K562 (cell line): ENCODE data around the gene RAI2. TPM values are rescaled to one million over a fixed set of nuclear protein-coding genes. Genes with fewer than 3 reads are reported as not detected.

ENCODE experiments used
- ATAC-seq: fragments of 200-7000 bp; cut with Tn5 transposase; 3 replicates; pipeline ENCODE4 v1.9.1; 2020; ENCODE audit warnings: moderate library complexity
- BruUV-seq: library from RNA; stranded (reverse); fragments of 400-500 nt; replicated peaks from 2 replicates; lab custom pipeline; 2021; lab: Mats Ljungman, UMichigan
- CTCF ChIA-PET: fragments of 300-600 bp; formaldehyde crosslinking; extraction: SDS; loops from one replicate; lab custom pipeline; 2021; ENCODE audit warnings: low intra/inter-chr PET ratio; lab: Yijun Ruan, JAX
- POLR2A ChIA-PET: fragments of 300-600, 350-650 bp; sonication (Branson Sonifier 250); formaldehyde crosslinking; extraction: SDS; loops from one replicate; lab custom pipeline; 2021; ENCODE audit warnings: antibody characterized with exemption, inconsistent platforms; lab: Yijun Ruan, JAX
- DNase-seq, 4 experiments: peaks; one replicate each; pipeline versions ENCODE4 v3.0.0 to v3.0.0-alpha.2; 2011 to 2018; ENCODE audit warnings: low spot score in 3 of 4, mixed read lengths in 3 of 4; ENCODE audit errors: extremely low read depth in 1 of 4
- FAIRE-seq: peaks from 2 replicates; lab custom pipeline; 2011; peaks lifted over from hg19 to GRCh38; lab: Jason Lieb, UNC
- H2AFZ ChIP-seq: 2 replicates; pipeline ENCODE4 v1.6.0; 2011; ENCODE audit warnings: low read depth, low read length, control low read depth, inconsistent platforms
- H3K27ac ChIP-seq: fragments of 200-600 bp; 3 replicates; pipeline ENCODE4 v1.8.0; 2011; ENCODE audit warnings: low read depth, mild to moderate bottlenecking, control low read depth, inconsistent platforms, low read length, moderate library complexity, mixed read lengths; ENCODE audit errors: extremely low read depth
- H3K27me3 ChIP-seq, 2 experiments: fragments of 300-600 bp in 1 of 2; 2 replicates in 1 of 2; 3 replicates in 1 of 2; pipeline versions ENCODE4 v1.6.0 to v1.8.0; 2011; ENCODE audit warnings: inconsistent platforms in 2 of 2, low read length in 2 of 2, mild to moderate bottlenecking in 1 of 2, mixed read lengths in 1 of 2, moderate library complexity in 1 of 2; ENCODE audit not compliant: control insufficient read depth in 2 of 2, insufficient read depth in 2 of 2
- H3K36me3 ChIP-seq: fragments of 300-600 bp; 3 replicates; pipeline ENCODE4 v1.8.0; 2011; ENCODE audit warnings: mild to moderate bottlenecking, low read length, inconsistent platforms; ENCODE audit not compliant: control insufficient read depth, insufficient read depth
- H3K4me1 ChIP-seq, 2 experiments: fragments of 200-600 bp in 1 of 2; replicated peaks in 1 of 2; 2 replicates in 1 of 2; 3 replicates in 1 of 2; pipeline versions ENCODE4 v1.5.1 to v1.8.0; 2011; ENCODE audit warnings: inconsistent platforms in 2 of 2, low read length in 2 of 2, mild to moderate bottlenecking in 1 of 2, mixed read lengths in 1 of 2, moderate library complexity in 1 of 2; ENCODE audit not compliant: control insufficient read depth in 2 of 2, insufficient read depth in 2 of 2
- H3K4me2 ChIP-seq: 2 replicates; pipeline ENCODE4 v1.6.1; 2011; ENCODE audit warnings: low read length, control low read depth, inconsistent platforms, mixed read lengths; ENCODE audit not compliant: insufficient read depth
- H3K4me3 ChIP-seq: fragments of 200-600 bp; sonication (generic), shearing (Covaris generic); 2 replicates; pipeline ENCODE4 v1.5.1; 2016; ENCODE audit warnings: control low read depth, inconsistent platforms
- H3K79me2 ChIP-seq: fragments of 200-600 bp; 3 replicates; pipeline ENCODE4 v1.8.0; 2011; ENCODE audit warnings: low read length, inconsistent platforms; ENCODE audit not compliant: control insufficient read depth, insufficient read depth
- H3K9ac ChIP-seq, 2 experiments: 2 replicates each; pipeline versions ENCODE4 v1.6.0 to v1.6.1; 2011; ENCODE audit warnings: low read depth in 2 of 2, low read length in 2 of 2, control low read depth in 1 of 2, inconsistent platforms in 1 of 2, mild to moderate bottlenecking in 1 of 2, mixed read lengths in 1 of 2; ENCODE audit not compliant: insufficient read depth in 1 of 2
- H3K9me1 ChIP-seq: one replicate; pipeline ENCODE4 v1.6.0; 2011; ENCODE audit warnings: inconsistent platforms, mild to moderate bottlenecking, low read length, moderate library complexity; ENCODE audit not compliant: control insufficient read depth, insufficient read depth
- H3K9me3 ChIP-seq: replicated peaks from 2 replicates; pipeline ENCODE4 v1.5.1; 2011; ENCODE audit warnings: low read depth, low read length, inconsistent platforms; ENCODE audit not compliant: control insufficient read depth, insufficient read depth
- H4K20me1 ChIP-seq: replicated peaks from 2 replicates; pipeline ENCODE4 v1.6.1; 2011; ENCODE audit warnings: low read length, inconsistent platforms, mixed read lengths; ENCODE audit not compliant: control insufficient read depth, insufficient read depth
- BRF2 ChIP-seq: IDR thresholded peaks from 3 replicates; pipeline ENCODE4 v1.6.1; 2011; ENCODE audit warnings: borderline replicate concordance, mild to moderate bottlenecking; ENCODE audit not compliant: insufficient read length, insufficient read depth
- CBX8 ChIP-seq: fragments of 200-600 bp; sonication (generic); IDR thresholded peaks from 2 replicates; pipeline ENCODE4 v1.6.1; 2012; ENCODE audit warnings: borderline replicate concordance, mixed run types, low read depth, mild to moderate bottlenecking, moderate library complexity, mixed read lengths, low read length, control low read depth, inconsistent platforms; ENCODE audit not compliant: poor library complexity, severe bottlenecking; ENCODE audit errors: extremely low read depth
- FOXP1 ChIP-seq: sonication (generic); formaldehyde crosslinking; IDR thresholded peaks from 2 replicates; pipeline ENCODE4 v1.8.0; 2022; ENCODE audit warnings: mild to moderate bottlenecking, missing genetic modification reagents
- RAD21 ChIP-seq, 2 experiments: fragments of 250-450 bp in 1 of 2; fragments of 450-650 bp in 1 of 2; sonication (Bioruptor Pico) in 1 of 2; formaldehyde crosslinking in 1 of 2; IDR thresholded peaks in 1 of 2; conservative IDR thresholded peaks in 1 of 2; 2 replicates each; pipeline versions ENCODE4 v1.4.0 to v1.8.0; 2020 to 2022; ENCODE audit warnings: mild to moderate bottlenecking in 2 of 2, moderate library complexity in 1 of 2
- ZNF431 ChIP-seq: sonication (generic); formaldehyde crosslinking; IDR thresholded peaks from 2 replicates; pipeline ENCODE4 v1.8.0; 2022; ENCODE audit warnings: mild to moderate bottlenecking, missing genetic modification reagents
- ZNF699 ChIP-seq: fragments of 250-450 bp; sonication (Bioruptor Pico); IDR thresholded peaks from 2 replicates; pipeline ENCODE4 v1.8.0; 2021; ENCODE audit warnings: mild to moderate bottlenecking, moderate library complexity; ENCODE audit not compliant: insufficient replicate concordance
- WGBS: fragments of 100-300 bp; shearing (Covaris generic); methylation state at CpG from one replicate; pipeline ENCODE4 v1.1.6; 2016; ENCODE audit warnings: low coverage, mixed read lengths; ENCODE audit not compliant: insufficient coverage; ENCODE audit errors: missing lambda C conversion rate; 5-methylcytosine and 5-hydroxymethylcytosine counted together
- in situ Hi-C: fragments of 300-500 bp; cut with MboI; formaldehyde crosslinking; loops from 4 replicates; pipeline ENCODE4 v1.15.0; 2018; ENCODE audit warnings: inconsistent platforms, mixed read lengths
- intact Hi-C: fragments of 100-400 bp; cut with micrococcal nuclease; formaldehyde crosslinking; loops from 2 replicates; pipeline ENCODE4 v1.14.2; 2022
- polyA plus RNA-seq, 8 experiments: library from polyadenylated mRNA; depleted of rRNA in 4 of 8; stranded (reverse) in 5 of 8; unstranded in 3 of 8; fragments of >200 nt; fragmentation: Nextera tagmentation in 2 of 8; fragmentation: Illumina TruSeq in 1 of 8; extraction: Ambion mirVana in 2 of 8; extraction: Trizol in 1 of 8; gene quantifications; 2 replicates each; pipeline versions ENCODE4 v1.2.1 to v1.2.3, GENCODE V29; 2011 to 2014; ENCODE audit warnings: inconsistent platforms in 1 of 8, missing spikeins in 1 of 8
- total RNA-seq, 7 experiments: library from RNA; depleted of rRNA in 6 of 7; stranded (reverse); fragments of >200 nt in 6 of 7; fragmentation: Illumina TruSeq in 2 of 7; extraction: Trizol in 2 of 7; gene quantifications; 2 replicates each; pipeline versions ENCODE4 v1.2.1 to v1.2.3, GENCODE V29; 2011 to 2021; ENCODE audit warnings: low replicate concordance in 1 of 7

Gene RAI2
- total and polyA plus RNA-seq, 9 of the 15 experiments (the other 6 are each of a cell fraction or from before 2014, with no cell fraction given), result not detected

- WGBS, result 0% methylated on average over 4 of the region's 7 CpGs
- no peaks in the 10 kb centered on the region for H3K4me1 ChIP-seq
- POLR2A ChIA-PET, result no interaction called here
- no peak overlapping the region for H3K27ac ChIP-seq
- CTCF ChIA-PET, result no interaction called here
- in situ Hi-C loops (no loop called here), intact Hi-C loops (no loop called here)
- H3K36me3 ChIP-seq, result no peaks in the 10 kb centered on the region
- ATAC-seq (no peak), DNase-seq (no peak), FAIRE-seq (no peak)
- no peaks in the 10 kb centered on the region for H3K79me2 ChIP-seq
- TF ChIP-seq CBX8 (no peak), BRF2 (no peak), ZNF699 (CRISPR knock-in tag) (no peak), FOXP1 (CRISPR knock-in tag) (no peak), RAD21 (CRISPR knock-in tag; conservative IDR thresholded peaks at IDR 0.05 in 1 of 2, IDR thresholded peaks at IDR 0.05 in 1 of 2) (no peak), ZNF431 (no peak)
- no peaks in the 10 kb centered on the region for H4K20me1 ChIP-seq
- peaks cover 0 to 3% of the 10 kb centered on the region in 2 experiments; a peak in 2 of 5 replicates for H3K27me3 ChIP-seq
- no peak overlapping the region for H3K4me3 ChIP-seq
- no peak overlapping the region for H2AFZ ChIP-seq
- no TSS peak for BruUV-seq
- no peaks in the 10 kb centered on the region for H3K9me3 ChIP-seq
- no peaks in the 10 kb centered on the region for H3K9me1 ChIP-seq
- no peak overlapping the region for H3K9ac ChIP-seq
- no peak overlapping the region for H3K4me2 ChIP-seq
Observed at GRCh38 chrX:17848545-17849265, 12.4 kb downstream of the RAI2 start.
